A673 (cell line): ENCODE measurements around the gene TMEM255B. TPM values are rescaled to one million over a fixed set of nuclear protein-coding genes. Genes with fewer than 3 reads are reported as not detected.

ENCODE experiments used
- BruUV-seq: library from RNA; stranded (reverse); fragments of 400-500 nt; replicated peaks from 2 replicates; lab custom pipeline; 2021; lab: Mats Ljungman, UMichigan
- CTCF ChIA-PET: fragments of 300-600 bp; sonication (Branson Sonifier 250); formaldehyde crosslinking; loops from one replicate; lab custom pipeline; 2022; ENCODE audit warnings: antibody characterized with exemption; lab: Charles Lee
- POLR2A ChIA-PET: fragments of 300-600 bp; sonication (Branson Sonifier 250); formaldehyde crosslinking; loops from one replicate; lab custom pipeline; 2022; ENCODE audit warnings: antibody characterized with exemption; ENCODE audit not compliant: low non-redundant PET; lab: Charles Lee
- DNase-seq: peaks from one replicate; pipeline ENCODE4 v3.0.0-alpha.2; 2015; ENCODE audit warnings: low spot score
- H3K27ac ChIP-seq: fragments of 200-600 bp; sonication (generic); 2 replicates; pipeline ENCODE4 v1.5.1; 2016; ENCODE audit warnings: mixed run types, low read depth, mild to moderate bottlenecking, mixed read lengths, antibody characterized with exemption, low read length; ENCODE audit not compliant: poor library complexity, severe bottlenecking
- H3K27me3 ChIP-seq: fragments of 200-600 bp; sonication (generic); replicated peaks from 2 replicates; pipeline ENCODE4 v1.6.1; 2017; ENCODE audit warnings: mixed run types, low read depth, mild to moderate bottlenecking, mixed read lengths, antibody characterized with exemption, low read length; ENCODE audit not compliant: insufficient read depth, poor library complexity
- H3K36me3 ChIP-seq: fragments of 200-600 bp; sonication (generic); 2 replicates; pipeline ENCODE4 v1.6.1; 2016; ENCODE audit warnings: mixed run types, mild to moderate bottlenecking, mixed read lengths, antibody characterized with exemption, low read length; ENCODE audit not compliant: insufficient read depth, poor library complexity, severe bottlenecking
- H3K4me1 ChIP-seq: fragments of 200-600 bp; sonication (generic); 2 replicates; pipeline ENCODE4 v1.6.1; 2017; ENCODE audit warnings: mixed run types, mild to moderate bottlenecking, mixed read lengths, antibody characterized with exemption, low read length; ENCODE audit not compliant: insufficient read depth, poor library complexity, severe bottlenecking
- H3K4me3 ChIP-seq: fragments of 200-600 bp; sonication (generic); 2 replicates; pipeline ENCODE4 v1.5.1; 2016; ENCODE audit warnings: low read depth, mixed run types, mild to moderate bottlenecking, mixed read lengths, low read length; ENCODE audit not compliant: poor library complexity, severe bottlenecking
- H3K9me3 ChIP-seq: fragments of 200-600 bp; sonication (generic); 2 replicates; pipeline ENCODE4 v1.6.1; 2016; ENCODE audit warnings: mixed run types, low read depth, mild to moderate bottlenecking, mixed read lengths, antibody characterized with exemption, low read length; ENCODE audit not compliant: poor library complexity, severe bottlenecking
- CTCF ChIP-seq: fragments of 300-800, 200-600 bp; sonication (generic); conservative IDR thresholded peaks from 2 replicates; pipeline ENCODE4 v1.5.1; 2017; ENCODE audit warnings: low read depth, mild to moderate bottlenecking, antibody characterized with exemption, low read length, moderate library complexity, mixed read lengths
- EZH2 ChIP-seq: fragments of 200-600 bp; sonication (generic); IDR thresholded peaks from 2 replicates; pipeline ENCODE4 v1.6.1; 2017; ENCODE audit warnings: borderline replicate concordance, low read depth, mild to moderate bottlenecking, mixed read lengths, antibody characterized with exemption, low read length; ENCODE audit not compliant: poor library complexity, severe bottlenecking
- intact Hi-C: fragments of 100-400 bp; cut with micrococcal nuclease; formaldehyde crosslinking; loops from one replicate; pipeline ENCODE4 v1.10.0; 2022; ENCODE audit not compliant: unreplicated experiment
- total RNA-seq: library from RNA; stranded (reverse); gene quantifications from 2 replicates; pipeline ENCODE4 v1.2.3, GENCODE V29; 2021

TMEM255B gene
- total RNA-seq, 1 experiment from 2014 or later: 0.06 TPM

GRCh38 chr13:113742000-113742441 lies 17.0 kb upstream of the TMEM255B start:
- POLR2A ChIA-PET: no interaction called here

GRCh38 chr13:113742445-113743120 lies 16.4 kb upstream of the TMEM255B start:
- no TSS peak for BruUV-seq
- DNase-seq: no peak

More at GRCh38 chr13:113742000-113742441, 17.0 kb upstream of the TMEM255B start:
- Histone ChIP-seq H3K9me3 (no peaks in the 10 kb centered on the region), H3K27me3 (no peaks in the 10 kb centered on the region), H3K27ac (no peak overlapping the region), H3K36me3 (no peaks in the 10 kb centered on the region), H3K4me3 (no peak overlapping the region), H3K4me1 (no peaks in the 10 kb centered on the region)
- CTCF ChIA-PET: no interaction called here
- peak; percentile 43 for TF ChIP-seq CTCF
- TF ChIP-seq EZH2: no peak
- intact Hi-C loops: no loop called here
- DNase-seq: peak; percentile 55
- no TSS peak for BruUV-seq

GRCh38 chr13:113743366-113744195 lies 15.4 kb upstream of the TMEM255B start:
- POLR2A ChIA-PET: no interaction called here
- Histone ChIP-seq H3K27me3 (no peaks in the 10 kb centered on the region), H3K4me1 (no peaks in the 10 kb centered on the region), H3K36me3 (no peaks in the 10 kb centered on the region), H3K27ac (no peak overlapping the region), H3K9me3 (no peaks in the 10 kb centered on the region), H3K4me3 (no peak overlapping the region)
- CTCF ChIA-PET: no interaction called here
- DNase-seq: no peak
- BruUV-seq: no TSS peak
- intact Hi-C loops: no loop called here
- no peak for TF ChIP-seq EZH2
- TF ChIP-seq CTCF: no peak

More at GRCh38 chr13:113742445-113743120, 16.4 kb upstream of the TMEM255B start:
- POLR2A ChIA-PET: no interaction called here
- intact Hi-C loops: no loop called here
- H3K4me1 ChIP-seq: no peaks in the 10 kb centered on the region
- H3K9me3 ChIP-seq: no peaks in the 10 kb centered on the region
- CTCF ChIA-PET: no interaction called here
- TF ChIP-seq CTCF (no peak), EZH2 (no peak)
- no peaks in the 10 kb centered on the region for H3K36me3 ChIP-seq
- H3K27ac ChIP-seq: no peak overlapping the region
- H3K27me3 ChIP-seq: no peaks in the 10 kb centered on the region
- no peak overlapping the region for H3K4me3 ChIP-seq
